Smooth muscle cell (in vitro differentiated cells): ENCODE results near the gene RPL13. TPM values are rescaled to one million over a fixed set of nuclear protein-coding genes. Genes with fewer than 3 reads are reported as not detected.

Experiments
- DNase-seq: peaks from one replicate; lab custom pipeline; 2025; ENCODE audit not compliant: unreplicated experiment; lab: John Stamatoyannopoulos, UW
- H2AFZ ChIP-seq: fragments of 200-600 bp; sonication (generic); 2 replicates; pipeline ENCODE4 v1.6.0; 2016; ENCODE audit warnings: antibody characterized with exemption, low read depth, mild to moderate bottlenecking
- H3F3A ChIP-seq: fragments of 200-600 bp; sonication (generic); 2 replicates; pipeline ENCODE4 v1.6.0; 2017; ENCODE audit warnings: antibody characterized with exemption, low read depth
- H3K27ac ChIP-seq: fragments of 200-600 bp; sonication (generic); 2 replicates; pipeline ENCODE4 v1.5.1; 2016; ENCODE audit warnings: low read depth, mild to moderate bottlenecking
- H3K27me3 ChIP-seq: fragments of 200-600 bp; sonication (generic); 2 replicates; pipeline ENCODE4 v1.6.1; 2016; ENCODE audit warnings: low read depth, mild to moderate bottlenecking
- H3K36me3 ChIP-seq: fragments of 200-600 bp; sonication (generic); 2 replicates; pipeline ENCODE4 v1.5.1; 2016; ENCODE audit warnings: low read depth
- H3K4me1 ChIP-seq: fragments of 200-600 bp; sonication (generic); 2 replicates; pipeline ENCODE4 v1.5.1; 2016; ENCODE audit warnings: low read depth
- H3K4me2 ChIP-seq: fragments of 200-600 bp; sonication (generic); 2 replicates; pipeline ENCODE4 v1.6.0; 2016; ENCODE audit warnings: mild to moderate bottlenecking
- H3K4me3 ChIP-seq: fragments of 200-600 bp; sonication (generic); 2 replicates; pipeline ENCODE4 v1.5.1; 2016; ENCODE audit warnings: mild to moderate bottlenecking
- H3K79me2 ChIP-seq: fragments of 200-600 bp; sonication (generic); 2 replicates; pipeline ENCODE4 v1.6.0; 2016; ENCODE audit warnings: low read depth, mild to moderate bottlenecking
- H3K9ac ChIP-seq: fragments of 200-600 bp; sonication (generic); 2 replicates; pipeline ENCODE4 v1.6.0; 2016; ENCODE audit warnings: low read depth
- H3K9me3 ChIP-seq: fragments of 200-600 bp; sonication (generic); replicated peaks from 2 replicates; pipeline ENCODE4 v1.5.1; 2016; ENCODE audit warnings: low read depth
- H4K20me1 ChIP-seq: fragments of 200-600 bp; sonication (generic); 2 replicates; pipeline ENCODE4 v1.6.0; 2016; ENCODE audit warnings: low read depth
- WGBS: methylation state at CpG from one replicate; pipeline ENCODE4 v1.1.7; 2016; ENCODE audit warnings: low lambda C conversion rate; 5-methylcytosine and 5-hydroxymethylcytosine counted together
- polyA plus RNA-seq: library from polyadenylated mRNA; unstranded; fragments of >200 nt; fragmentation: Nextera tagmentation; extraction: Ambion mirVana; gene quantifications from 2 replicates; pipeline ENCODE4 v1.2.1, GENCODE V29; 2016
- total RNA-seq: library from RNA; depleted of rRNA; stranded (reverse); fragments of >200 nt; gene quantifications from 2 replicates; pipeline ENCODE4 v1.2.3, GENCODE V29; 2014
- TF ChIP-seq, protein P1 (sequence below): fragments of 200-600 bp; sonication (generic); IDR thresholded peaks from 2 replicates; pipeline ENCODE4 v1.5.1; 2017; ENCODE audit warnings: borderline replicate concordance, mild to moderate bottlenecking, antibody characterized with exemption; ENCODE audit not compliant: insufficient read depth, poor library complexity, severe bottlenecking

RPL13 gene
- total and polyA plus RNA-seq, 2 experiments from 2014 or later: 1,063 to 3,917 TPM

DNA sequence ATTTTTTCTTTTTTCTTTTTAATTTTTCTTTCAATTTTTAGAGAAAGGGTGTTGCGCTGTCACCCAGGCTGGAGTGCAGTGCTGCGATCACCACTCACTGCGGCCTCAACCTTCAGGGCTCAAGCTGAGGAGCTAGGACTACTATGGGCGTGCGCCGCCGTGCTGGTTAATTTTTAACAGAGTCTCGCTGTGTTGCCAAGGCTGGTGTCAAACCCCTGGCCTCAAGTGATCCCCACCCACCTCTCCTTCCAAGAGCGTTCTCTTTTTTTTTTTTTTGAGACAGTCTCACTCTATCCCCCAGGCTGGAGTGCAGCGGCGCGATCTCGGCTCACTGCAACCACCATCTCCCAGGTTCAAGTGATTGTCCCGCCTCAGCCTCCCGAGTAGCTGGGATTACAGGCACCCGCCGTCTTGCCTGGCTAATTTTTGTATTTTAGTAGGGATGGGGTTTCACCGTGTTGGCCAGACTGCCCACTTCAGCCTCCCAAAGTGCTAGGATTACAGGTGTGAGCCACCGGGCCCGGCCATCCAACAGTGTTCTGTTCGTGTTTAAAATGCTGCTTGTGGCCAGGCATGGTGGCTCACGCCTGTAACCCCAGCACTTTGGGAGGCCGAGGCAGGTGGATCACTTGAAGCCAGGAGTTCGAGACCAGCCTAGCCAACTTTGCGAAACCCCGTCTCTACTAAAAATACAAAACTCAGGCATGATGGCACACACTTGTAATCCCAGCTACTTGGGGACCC lies 14.5 kb upstream of the RPL13 start:
- no peak overlapping the region for H3K27ac ChIP-seq
- no peak overlapping the region for H2AFZ ChIP-seq
- H3K36me3 ChIP-seq: no peaks in the 10 kb centered on the region
- H3K9me3 ChIP-seq: no peaks in the 10 kb centered on the region
- H3F3A ChIP-seq: no peaks in the 10 kb centered on the region
- no peaks in the 10 kb centered on the region for H3K27me3 ChIP-seq
- WGBS: 97% methylated on average over 26 of the region's 26 CpGs
- H3K9ac ChIP-seq: no peak overlapping the region
- TF ChIP-seq, protein P1, sequence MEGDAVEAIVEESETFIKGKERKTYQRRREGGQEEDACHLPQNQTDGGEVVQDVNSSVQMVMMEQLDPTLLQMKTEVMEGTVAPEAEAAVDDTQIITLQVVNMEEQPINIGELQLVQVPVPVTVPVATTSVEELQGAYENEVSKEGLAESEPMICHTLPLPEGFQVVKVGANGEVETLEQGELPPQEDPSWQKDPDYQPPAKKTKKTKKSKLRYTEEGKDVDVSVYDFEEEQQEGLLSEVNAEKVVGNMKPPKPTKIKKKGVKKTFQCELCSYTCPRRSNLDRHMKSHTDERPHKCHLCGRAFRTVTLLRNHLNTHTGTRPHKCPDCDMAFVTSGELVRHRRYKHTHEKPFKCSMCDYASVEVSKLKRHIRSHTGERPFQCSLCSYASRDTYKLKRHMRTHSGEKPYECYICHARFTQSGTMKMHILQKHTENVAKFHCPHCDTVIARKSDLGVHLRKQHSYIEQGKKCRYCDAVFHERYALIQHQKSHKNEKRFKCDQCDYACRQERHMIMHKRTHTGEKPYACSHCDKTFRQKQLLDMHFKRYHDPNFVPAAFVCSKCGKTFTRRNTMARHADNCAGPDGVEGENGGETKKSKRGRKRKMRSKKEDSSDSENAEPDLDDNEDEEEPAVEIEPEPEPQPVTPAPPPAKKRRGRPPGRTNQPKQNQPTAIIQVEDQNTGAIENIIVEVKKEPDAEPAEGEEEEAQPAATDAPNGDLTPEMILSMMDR: no peak
- H3K4me2 ChIP-seq: no peak overlapping the region
- H3K4me3 ChIP-seq: no peak overlapping the region
- H3K4me1 ChIP-seq: no peaks in the 10 kb centered on the region
- H4K20me1 ChIP-seq: peaks cover 10% of the 10 kb centered on the region
- H3K79me2 ChIP-seq: no peaks in the 10 kb centered on the region
- DNase-seq: no peak

- no peak for DNase-seq
- H3K4me3 ChIP-seq: no peak overlapping the region
- H3F3A ChIP-seq: no peaks in the 10 kb centered on the region
- H3K9ac ChIP-seq: no peak overlapping the region
- no peaks in the 10 kb centered on the region for H3K27me3 ChIP-seq
- no peaks in the 10 kb centered on the region for H3K36me3 ChIP-seq
- TF ChIP-seq, protein P1: no peak
- no peaks in the 10 kb centered on the region for H3K4me1 ChIP-seq
- WGBS: 92% methylated on average over 17 of the region's 19 CpGs
- no peak overlapping the region for H3K4me2 ChIP-seq
- H3K79me2 ChIP-seq: no peaks in the 10 kb centered on the region
- H3K27ac ChIP-seq: no peak overlapping the region
- H4K20me1 ChIP-seq: peaks cover 9% of the 10 kb centered on the region
- H3K9me3 ChIP-seq: no peaks in the 10 kb centered on the region
- H2AFZ ChIP-seq: no peak overlapping the region
Measured at GRCh38 chr16:89546781-89547180, 13.7 kb upstream of the RPL13 start.

GRCh38 chr16:89547291-89547690 lies 13.2 kb upstream of the RPL13 start:
- TF ChIP-seq, protein P1: no peak
- Histone ChIP-seq H3K9ac (no peak overlapping the region), H3K4me2 (no peak overlapping the region), H3F3A (no peaks in the 10 kb centered on the region), H3K4me3 (no peak overlapping the region), H2AFZ (no peak overlapping the region), H3K36me3 (no peaks in the 10 kb centered on the region), H3K27me3 (no peaks in the 10 kb centered on the region), H4K20me1 (peaks cover 4% of the 10 kb centered on the region), H3K79me2 (no peaks in the 10 kb centered on the region), H3K4me1 (no peaks in the 10 kb centered on the region), H3K27ac (no peak overlapping the region), H3K9me3 (no peaks in the 10 kb centered on the region)
- 98% methylated on average over 17 of the region's 17 CpGs for WGBS
- DNase-seq: no peak

GRCh38 chr16:89547860-89548259 lies 12.6 kb upstream of the RPL13 start:
- Histone ChIP-seq H3K79me2 (no peaks in the 10 kb centered on the region), H3K4me1 (no peaks in the 10 kb centered on the region), H3K9ac (no peak overlapping the region), H3K27me3 (no peaks in the 10 kb centered on the region), H4K20me1 (no peaks in the 10 kb centered on the region), H3K4me2 (no peak overlapping the region), H2AFZ (no peak overlapping the region), H3F3A (no peaks in the 10 kb centered on the region), H3K4me3 (no peak overlapping the region), H3K9me3 (no peaks in the 10 kb centered on the region), H3K27ac (no peak overlapping the region), H3K36me3 (no peaks in the 10 kb centered on the region)
- DNase-seq: no peak
- TF ChIP-seq, protein P1: no peak
- 98% methylated on average over 20 of the region's 20 CpGs for WGBS
